Endothelial cell of umbilical vein (primary cell): ENCODE results near the gene KRT10.

ENCODE experiments used
- CTCF ChIP-seq, 2 donors: IDR thresholded peaks; 1 replicate in 1 of 2; 2 replicates in 1 of 2; pipeline ENCODE4 v1.5.1; 2011; ENCODE audit warnings: low read length in 2 of 2, mild to moderate bottlenecking in 2 of 2, moderate library complexity in 2 of 2, control low read depth in 1 of 2, inconsistent platforms in 1 of 2, low read depth in 1 of 2; ENCODE audit not compliant: insufficient read depth in 1 of 2; ENCODE audit errors: extremely low read depth in 1 of 2
- MYC ChIP-seq: IDR thresholded peaks from one replicate; pipeline ENCODE4 v1.6.1; 2011; ENCODE audit warnings: mild to moderate bottlenecking, low read depth, low read length
- POLR2A ChIP-seq: IDR thresholded peaks from 2 replicates; pipeline ENCODE4 v1.6.1; 2012; ENCODE audit warnings: low read depth, mild to moderate bottlenecking, control low read depth, low read length

- TF ChIP-seq CTCF (IDR thresholded peaks at IDR 0.05; ENCODE audit: extremely low read depth in 1 of 2, insufficient read depth in 1 of 2, low read depth in 1 of 2, low read length in 2 of 2) (no peak), MYC (no peak), POLR2A (no peak)
Measured at GRCh38 chr17:40815381-40815780, 7.0 kb downstream of the KRT10 start.
